Muscle of leg (tissue), 11 donors: Measurements from ENCODE around the gene GALNT17. TPM values are rescaled to one million over a fixed set of nuclear protein-coding genes. Genes with fewer than 3 reads are reported as not detected.
"Not testable (repeated sequence)": the region's sequence is repeated elsewhere in the genome, so short reads cannot be mapped to it uniquely, and the experiment has no call there.

Source experiments
- DNase-seq: peaks from one replicate; pipeline ENCODE4 v3.0.0; 2013
- H3K27ac ChIP-seq: one replicate; pipeline ENCODE4 v1.5.1; 2013; ENCODE audit warnings: mild to moderate bottlenecking, low read length, control low read depth
- H3K27me3 ChIP-seq: one replicate; pipeline ENCODE4 v1.6.1; 2013; ENCODE audit warnings: low read length; ENCODE audit not compliant: control insufficient read depth, insufficient read depth
- H3K36me3 ChIP-seq: one replicate; pipeline ENCODE4 v1.6.1; 2013; ENCODE audit warnings: low read length; ENCODE audit not compliant: control insufficient read depth, insufficient read depth
- H3K4me1 ChIP-seq: one replicate; pipeline ENCODE4 v1.6.1; 2013; ENCODE audit warnings: low read length; ENCODE audit not compliant: control insufficient read depth, insufficient read depth
- H3K4me3 ChIP-seq: one replicate; pipeline ENCODE4 v1.5.1; 2013; ENCODE audit warnings: low read length, control low read depth
- H3K9me3 ChIP-seq: replicated peaks from 2 replicates; pipeline ENCODE4 v1.6.1; 2013; ENCODE audit warnings: low read depth, low read length; ENCODE audit not compliant: control insufficient read depth
- WGBS: methylation state at CpG from one replicate; pipeline ENCODE4 v1.1.5; 2013; ENCODE audit warnings: missing lambda C conversion rate; ENCODE audit not compliant: insufficient coverage; 5-methylcytosine and 5-hydroxymethylcytosine counted together
- polyA plus RNA-seq, 8 donors: library from polyadenylated mRNA; unstranded; fragments of 120-200 nt; gene quantifications; one replicate each; pipeline versions ENCODE4 v1.2.1 to v1.2.3, GENCODE V29; 2013; ENCODE audit warnings: inconsistent platforms in 1 of 8, low replicate concordance in 1 of 8; ENCODE audit not compliant: insufficient read length in 8 of 8, insufficient read depth in 1 of 8
- total RNA-seq: library from RNA; stranded (reverse); fragments of 120-200 nt; gene quantifications from one replicate; pipeline ENCODE4 v1.2.4, GENCODE V29; 2013

The GALNT17 gene
- total and polyA plus RNA-seq, 9 donors: 22.5 to 40.0 (median 29.5) TPM

DNA sequence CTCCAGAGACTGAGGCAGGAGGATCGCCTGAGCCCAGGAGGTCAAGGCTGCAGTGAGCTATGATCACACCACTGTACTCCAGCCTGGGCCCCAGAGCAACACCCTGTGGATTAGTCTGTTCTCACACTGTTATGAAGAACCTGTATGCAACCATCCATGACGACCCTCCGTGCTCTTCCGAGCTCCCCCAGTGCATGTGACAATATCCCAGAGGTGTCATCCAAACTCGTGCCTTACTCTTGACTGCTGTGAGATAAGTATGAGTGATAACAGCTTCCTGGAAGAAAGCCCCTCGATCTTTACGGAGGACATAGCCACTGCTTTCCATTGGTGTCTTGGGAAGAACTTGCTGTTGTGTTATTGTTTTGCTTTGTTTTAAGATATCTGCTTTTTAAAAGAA is 591.9 kb downstream of the GALNT17 start:
- Histone ChIP-seq H3K27ac (no peak overlapping the region), H3K4me1 (no peaks in the 10 kb centered on the region), H3K4me3 (no peak overlapping the region), H3K9me3 (peaks cover under 1% of the 10 kb centered on the region), H3K36me3 (no peaks in the 10 kb centered on the region), H3K27me3 (no peaks in the 10 kb centered on the region)
- 47% methylated on average over 3 of the region's 7 CpGs for WGBS
- no peak for DNase-seq

DNA sequence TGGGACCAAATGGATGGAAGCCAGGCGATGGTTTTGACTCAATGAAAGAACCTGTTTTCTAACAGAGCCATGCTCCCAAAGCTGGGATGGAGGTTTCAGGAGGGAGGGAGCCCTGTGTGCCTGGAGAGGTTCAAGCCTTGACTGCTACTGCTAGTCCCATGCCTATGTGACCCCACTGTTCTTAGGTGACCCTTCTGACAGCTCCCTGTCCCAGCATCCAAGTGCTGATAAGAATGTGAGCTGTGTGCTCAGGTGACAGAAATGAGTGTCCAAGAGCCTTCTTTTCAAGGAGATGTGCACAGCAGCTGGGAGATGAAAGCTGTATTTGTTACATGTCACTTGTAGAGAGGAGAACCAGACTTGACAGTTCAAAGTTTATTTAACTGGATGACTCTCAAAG is 595.4 kb downstream of the GALNT17 start:
- H3K4me3 ChIP-seq: no peak overlapping the region
- 78% methylated on average over 1 of the region's 1 CpG for WGBS
- no peaks in the 10 kb centered on the region for H3K4me1 ChIP-seq

DNA sequence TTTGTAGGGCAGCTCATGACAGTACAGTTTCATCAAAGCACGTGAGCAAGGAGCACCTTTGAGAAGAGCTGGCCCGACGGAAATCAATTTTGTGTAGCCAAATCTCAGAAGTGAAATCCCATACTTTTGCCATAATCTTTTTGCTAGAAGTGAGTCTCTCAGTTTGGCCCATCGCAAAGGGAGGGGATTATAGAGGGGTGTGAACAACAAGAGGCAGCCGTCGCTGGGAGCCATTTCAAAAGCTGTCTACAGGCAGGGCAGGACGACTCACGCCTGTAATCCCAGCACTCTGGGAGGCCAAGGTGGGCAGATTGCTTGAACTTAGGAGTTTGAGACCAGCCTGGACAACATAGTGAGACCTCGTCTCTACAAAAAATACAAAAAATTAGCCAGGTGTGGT is 599.8 kb downstream of the GALNT17 start:
- Histone ChIP-seq H3K36me3 (no peaks in the 10 kb centered on the region), H3K27ac (no peak overlapping the region), H3K4me3 (no peak overlapping the region), H3K27me3 (no peaks in the 10 kb centered on the region), H3K4me1 (peaks cover 3% of the 10 kb centered on the region), H3K9me3 (peaks cover 8% of the 10 kb centered on the region)
- WGBS: 67% methylated on average over 6 of the region's 9 CpGs
- no peak for DNase-seq

More for the DNA sequence above, 595.4 kb downstream of the GALNT17 start:
- DNase-seq: no peak
- Histone ChIP-seq H3K27me3 (no peaks in the 10 kb centered on the region), H3K36me3 (no peaks in the 10 kb centered on the region), H3K27ac (no peak overlapping the region), H3K9me3 (peaks cover 8% of the 10 kb centered on the region)

GRCh38 chr7:71733107-71733870 is 601.3 kb downstream of the GALNT17 start:
- Histone ChIP-seq H3K4me3 (no peak overlapping the region), H3K27ac (no peak overlapping the region), H3K4me1 (peaks cover 3% of the 10 kb centered on the region), H3K27me3 (no peaks in the 10 kb centered on the region), H3K36me3 (no peaks in the 10 kb centered on the region), H3K9me3 (peaks cover 8% of the 10 kb centered on the region)
- DNase-seq: peak; percentile 87
- 2% methylated on average over 25 of the region's 29 CpGs for WGBS

DNA sequence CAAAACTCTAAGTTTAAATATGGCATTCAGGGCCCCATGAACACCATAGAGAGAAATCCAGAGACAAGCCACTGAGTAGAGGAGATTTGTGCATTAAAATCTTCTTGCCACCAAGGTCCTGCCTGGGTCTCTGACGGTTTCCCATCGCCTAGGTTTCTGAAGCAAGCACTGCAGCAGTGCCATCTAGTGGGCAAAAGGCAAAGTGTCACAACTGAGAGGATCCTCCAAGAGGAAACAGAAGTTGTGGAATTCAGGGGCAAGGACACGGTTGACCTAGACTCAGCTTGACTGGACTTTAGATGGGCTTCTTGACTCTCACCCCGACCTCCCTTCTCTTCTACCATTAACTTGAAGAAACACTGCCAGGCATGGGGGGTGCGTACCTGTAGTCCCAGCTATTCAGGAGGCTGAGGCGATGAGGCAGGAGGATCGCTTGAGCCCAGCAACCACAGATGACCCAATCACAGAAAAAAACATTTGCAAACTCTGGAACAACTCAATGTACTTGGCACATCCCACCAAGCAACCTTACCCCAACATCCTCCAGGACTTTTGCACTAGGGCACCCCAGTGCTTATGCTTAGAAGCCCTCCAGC is 604.1 kb downstream of the GALNT17 start:
- H3K4me1 ChIP-seq: peaks cover 3% of the 10 kb centered on the region
- 72% methylated on average over 4 of the region's 7 CpGs for WGBS

GRCh38 chr7:71737931-71738540 is 606.1 kb downstream of the GALNT17 start:
- WGBS: 92% methylated on average over 19 of the region's 42 CpGs
- H3K4me3 ChIP-seq, H3K36me3 ChIP-seq: not testable (repeated sequence)

More for the DNA sequence above, 604.1 kb downstream of the GALNT17 start:
- Histone ChIP-seq H3K36me3 (no peaks in the 10 kb centered on the region), H3K4me3 (no peak overlapping the region), H3K27ac (no peak overlapping the region), H3K27me3 (no peaks in the 10 kb centered on the region), H3K9me3 (peaks cover 3% of the 10 kb centered on the region)
- DNase-seq: peak; percentile 83

GRCh38 chr7:71739520-71740173 is 607.7 kb downstream of the GALNT17 start:
- 59% methylated on average over 6 of the region's 10 CpGs for whole genome bisulfite sequencing
- no peaks in the 10 kb centered on the region for H3K27me3 ChIP-seq
- H3K4me3 ChIP-seq: no peak overlapping the region
- DNase-seq: no peak
- H3K27ac ChIP-seq: no peak overlapping the region
- no peaks in the 10 kb centered on the region for H3K36me3 ChIP-seq
- H3K4me1 ChIP-seq: no peaks in the 10 kb centered on the region
- no peaks in the 10 kb centered on the region for H3K9me3 ChIP-seq

More at GRCh38 chr7:71737931-71738540, 606.1 kb downstream of the GALNT17 start:
- H3K4me1 ChIP-seq, H3K27me3 ChIP-seq, H3K9me3 ChIP-seq, DNase-seq, H3K27ac ChIP-seq: not testable (repeated sequence)

GRCh38 chr7:71740174-71740560 is 608.2 kb downstream of the GALNT17 start:
- 84% methylated on average over 2 of the region's 5 CpGs for WGBS
- no peaks in the 10 kb centered on the region for H3K9me3 ChIP-seq
- no peak for DNase-seq
- H3K27me3 ChIP-seq: no peaks in the 10 kb centered on the region
- no peaks in the 10 kb centered on the region for H3K36me3 ChIP-seq
- H3K4me1 ChIP-seq: no peaks in the 10 kb centered on the region
- H3K4me3 ChIP-seq: no peak overlapping the region
- no peak overlapping the region for H3K27ac ChIP-seq

- 91% methylated on average over 4 of the region's 5 CpGs for WGBS
- Histone ChIP-seq H3K27ac (no peak overlapping the region), H3K9me3 (no peaks in the 10 kb centered on the region), H3K4me1 (no peaks in the 10 kb centered on the region), H3K27me3 (no peaks in the 10 kb centered on the region), H3K4me3 (no peak overlapping the region), H3K36me3 (no peaks in the 10 kb centered on the region)
- no peak for DNase-seq
Measured at GRCh38 chr7:71746006-71746405, 614.1 kb downstream of the GALNT17 start.

GRCh38 chr7:71750290-71750689 is 618.3 kb downstream of the GALNT17 start:
- Histone ChIP-seq H3K9me3 (no peaks in the 10 kb centered on the region), H3K4me1 (peaks cover 11% of the 10 kb centered on the region), H3K36me3 (no peaks in the 10 kb centered on the region), H3K27me3 (peaks cover 26% of the 10 kb centered on the region), H3K4me3 (no peak overlapping the region), H3K27ac (no peak overlapping the region)
- no peak for DNase-seq
- WGBS: 95% methylated on average over 4 of the region's 6 CpGs
